GM13977 (cell line): ENCODE results near the gene DHX32.
"Not testable (repeated sequence)": the region's sequence is repeated elsewhere in the genome, so short reads cannot be mapped to it uniquely, and the experiment has no call there.

Experiments
- DNase-seq: peaks from one replicate; pipeline ENCODE4 v3.0.0; 2012; ENCODE audit warnings: low spot score
- in situ Hi-C: fragments of 300-500 bp; cut with MboI; formaldehyde crosslinking; loops from one replicate; pipeline ENCODE4 v1.12.0; 2022; ENCODE audit warnings: low sequenced_read_pairs, low pct_unique_long_range_greater_than_20kb, mixed read lengths, inconsistent platforms; ENCODE audit not compliant: unreplicated experiment
- TF ChIP-seq, protein P1 (sequence below): IDR thresholded peaks from 2 replicates; pipeline ENCODE4 v1.5.1; 2012; ENCODE audit warnings: mild to moderate bottlenecking, control low read depth; ENCODE audit not compliant: insufficient read depth; ENCODE audit errors: extremely low read depth, missing control alignments

The DHX32 gene

DNA sequence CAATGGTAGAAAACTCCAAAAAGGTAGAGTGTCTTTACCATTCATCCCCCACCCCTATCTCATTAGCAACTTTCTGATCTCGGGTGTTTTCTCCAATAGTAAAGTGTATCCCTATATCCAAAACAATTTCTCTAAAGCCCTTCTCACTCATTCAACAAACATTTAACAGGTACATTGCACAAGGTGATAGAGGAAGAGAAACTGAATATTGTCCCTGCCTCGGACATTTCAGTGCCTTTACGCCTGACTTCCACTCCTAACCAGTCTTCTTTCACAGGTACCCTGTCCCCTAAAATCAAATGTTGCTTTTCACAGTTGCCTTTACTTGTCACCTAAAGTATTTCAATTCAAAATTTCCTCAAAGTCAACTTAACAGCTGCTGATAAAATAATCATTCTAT is 13.1 kb upstream of the DHX32 start:
- DNase-seq, in situ Hi-C loops: not testable (repeated sequence)

DNA sequence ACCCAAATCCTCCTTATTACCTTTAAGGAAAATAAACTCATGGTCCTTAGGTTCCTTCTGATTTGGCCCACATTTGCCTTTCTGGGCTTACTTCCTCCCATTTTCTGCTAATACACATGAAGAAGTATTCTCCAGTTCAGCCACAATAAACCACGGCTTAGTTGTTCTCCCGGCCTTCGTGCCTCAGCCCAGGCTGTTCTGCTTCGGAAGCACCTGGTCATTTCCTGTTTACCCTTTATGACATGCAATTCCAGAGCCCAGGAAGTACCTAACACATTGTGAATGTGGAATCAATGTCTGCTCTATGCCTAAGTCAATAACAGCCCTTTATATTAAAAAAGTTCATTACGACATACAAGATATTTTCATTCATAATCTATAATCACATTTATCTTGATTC is 11.3 kb upstream of the DHX32 start:
- in situ Hi-C loops, DNase-seq: not testable (repeated sequence)

DNA sequence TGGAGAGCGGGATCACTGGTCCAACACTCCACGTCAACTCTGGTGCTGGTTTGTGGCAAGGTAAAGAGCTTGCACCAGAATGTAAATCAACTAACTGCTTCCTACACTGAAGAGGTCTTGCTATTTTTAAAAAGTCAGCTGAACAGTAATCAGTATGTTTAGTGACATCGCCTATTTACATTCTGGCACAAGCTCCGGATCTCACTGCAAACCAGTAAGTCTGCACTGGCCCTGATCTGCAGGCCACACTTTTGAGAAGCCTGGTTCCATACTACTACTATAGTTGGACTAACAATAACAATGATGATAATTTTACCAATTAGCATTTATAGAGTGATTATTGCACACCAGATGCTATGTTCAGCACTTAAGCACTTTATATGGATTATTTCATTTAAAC is 8.3 kb upstream of the DHX32 start:
- in situ Hi-C loops, DNase-seq: not testable (repeated sequence)

DNA sequence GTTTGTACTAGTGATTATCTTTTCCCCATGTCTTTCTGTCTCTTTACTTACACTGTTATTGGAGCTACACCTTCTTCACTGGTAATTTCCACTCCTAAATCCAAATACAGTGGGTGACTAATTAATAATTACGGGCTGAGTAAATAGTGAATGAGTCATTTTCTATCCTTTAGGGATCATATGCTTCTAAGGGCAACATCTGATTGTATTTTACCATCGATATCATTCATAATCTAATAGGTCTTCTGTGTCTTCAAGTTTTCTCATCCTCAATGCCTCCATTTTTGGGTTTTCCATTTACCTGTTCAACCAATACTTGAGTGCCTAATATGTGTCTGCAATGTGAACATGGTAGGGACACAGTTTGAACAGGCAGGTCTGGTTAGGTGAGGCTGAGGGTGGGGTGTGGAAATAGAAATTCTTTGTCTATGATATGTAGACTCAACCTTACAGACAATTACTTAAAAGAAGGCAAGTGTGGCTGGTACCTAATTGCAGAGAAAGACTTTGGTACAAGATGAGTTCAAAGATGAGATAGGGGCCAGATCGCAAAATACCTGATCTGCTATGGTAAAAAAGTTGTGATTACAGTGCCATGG is 5.9 kb upstream of the DHX32 start:
- DNase-seq = no peak
- in situ Hi-C loops = no loop called here
- TF ChIP-seq, protein P1, sequence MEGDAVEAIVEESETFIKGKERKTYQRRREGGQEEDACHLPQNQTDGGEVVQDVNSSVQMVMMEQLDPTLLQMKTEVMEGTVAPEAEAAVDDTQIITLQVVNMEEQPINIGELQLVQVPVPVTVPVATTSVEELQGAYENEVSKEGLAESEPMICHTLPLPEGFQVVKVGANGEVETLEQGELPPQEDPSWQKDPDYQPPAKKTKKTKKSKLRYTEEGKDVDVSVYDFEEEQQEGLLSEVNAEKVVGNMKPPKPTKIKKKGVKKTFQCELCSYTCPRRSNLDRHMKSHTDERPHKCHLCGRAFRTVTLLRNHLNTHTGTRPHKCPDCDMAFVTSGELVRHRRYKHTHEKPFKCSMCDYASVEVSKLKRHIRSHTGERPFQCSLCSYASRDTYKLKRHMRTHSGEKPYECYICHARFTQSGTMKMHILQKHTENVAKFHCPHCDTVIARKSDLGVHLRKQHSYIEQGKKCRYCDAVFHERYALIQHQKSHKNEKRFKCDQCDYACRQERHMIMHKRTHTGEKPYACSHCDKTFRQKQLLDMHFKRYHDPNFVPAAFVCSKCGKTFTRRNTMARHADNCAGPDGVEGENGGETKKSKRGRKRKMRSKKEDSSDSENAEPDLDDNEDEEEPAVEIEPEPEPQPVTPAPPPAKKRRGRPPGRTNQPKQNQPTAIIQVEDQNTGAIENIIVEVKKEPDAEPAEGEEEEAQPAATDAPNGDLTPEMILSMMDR = no peak

DNA sequence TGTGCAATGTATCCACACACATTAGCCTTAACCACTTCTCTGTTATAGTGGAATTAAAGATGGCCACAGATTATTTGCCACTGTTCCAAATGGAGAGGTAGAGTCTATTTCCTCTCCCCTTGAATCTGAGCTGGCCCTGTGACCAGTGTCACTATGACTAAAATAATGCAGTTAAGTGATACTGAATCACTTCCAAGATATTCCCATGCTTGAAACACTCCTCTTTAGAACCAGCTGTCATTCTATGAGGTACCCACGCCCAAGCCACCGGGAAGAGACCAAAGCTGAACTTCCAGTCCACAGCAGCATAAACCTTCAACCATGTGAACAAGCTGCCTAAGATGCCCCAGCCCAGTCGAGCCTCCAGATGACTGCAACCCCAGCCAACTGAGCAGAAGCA is 2.1 kb upstream of the DHX32 start:
- in situ Hi-C loops = no loop called here
- DNase-seq = no peak
- TF ChIP-seq, protein P1 = no peak

DNA sequence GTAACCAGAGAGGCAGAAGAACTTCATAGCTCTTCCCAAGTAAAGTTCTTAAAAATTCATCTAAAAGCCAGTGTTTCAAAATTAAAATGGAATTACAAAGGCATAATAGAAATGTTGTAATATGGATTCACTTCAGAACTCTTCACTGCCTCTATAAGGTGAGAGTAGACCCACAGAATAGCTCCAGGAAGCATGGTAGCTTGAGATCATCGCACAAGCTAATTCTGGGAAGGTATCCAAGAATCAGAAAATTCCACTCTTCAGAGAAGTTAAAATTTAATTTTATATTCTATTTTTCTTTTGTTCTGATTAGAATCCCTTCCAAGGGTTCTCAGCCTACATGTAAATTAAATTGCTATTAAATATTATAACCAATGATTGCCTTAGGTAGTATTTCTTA is 1.5 kb upstream of the DHX32 start:
- TF ChIP-seq, protein P1 = no peak
- in situ Hi-C loops = no loop called here
- DNase-seq = no peak

DNA sequence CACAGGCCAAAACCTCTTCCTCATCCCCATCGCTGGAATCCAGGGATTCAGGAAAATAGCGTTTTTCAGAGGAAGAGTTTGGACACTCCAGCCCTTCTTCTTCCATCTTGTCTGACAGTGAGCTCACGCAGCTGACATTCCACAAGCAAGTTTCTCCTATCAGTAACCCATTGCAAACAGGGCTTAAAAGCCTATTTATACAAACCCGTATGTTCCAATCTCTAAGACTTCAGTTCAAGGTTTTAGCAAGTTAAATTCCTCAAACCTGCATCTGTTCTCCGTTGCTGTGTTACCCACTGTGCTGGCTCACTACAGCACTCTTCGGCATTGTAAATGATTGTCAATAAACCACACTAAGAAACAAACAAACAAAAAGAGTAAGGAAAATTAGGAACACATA is 373 bp downstream of the DHX32 start:
- in situ Hi-C loops = no loop called here
- TF ChIP-seq, protein P1 = no peak
- no peak for DNase-seq

DNA sequence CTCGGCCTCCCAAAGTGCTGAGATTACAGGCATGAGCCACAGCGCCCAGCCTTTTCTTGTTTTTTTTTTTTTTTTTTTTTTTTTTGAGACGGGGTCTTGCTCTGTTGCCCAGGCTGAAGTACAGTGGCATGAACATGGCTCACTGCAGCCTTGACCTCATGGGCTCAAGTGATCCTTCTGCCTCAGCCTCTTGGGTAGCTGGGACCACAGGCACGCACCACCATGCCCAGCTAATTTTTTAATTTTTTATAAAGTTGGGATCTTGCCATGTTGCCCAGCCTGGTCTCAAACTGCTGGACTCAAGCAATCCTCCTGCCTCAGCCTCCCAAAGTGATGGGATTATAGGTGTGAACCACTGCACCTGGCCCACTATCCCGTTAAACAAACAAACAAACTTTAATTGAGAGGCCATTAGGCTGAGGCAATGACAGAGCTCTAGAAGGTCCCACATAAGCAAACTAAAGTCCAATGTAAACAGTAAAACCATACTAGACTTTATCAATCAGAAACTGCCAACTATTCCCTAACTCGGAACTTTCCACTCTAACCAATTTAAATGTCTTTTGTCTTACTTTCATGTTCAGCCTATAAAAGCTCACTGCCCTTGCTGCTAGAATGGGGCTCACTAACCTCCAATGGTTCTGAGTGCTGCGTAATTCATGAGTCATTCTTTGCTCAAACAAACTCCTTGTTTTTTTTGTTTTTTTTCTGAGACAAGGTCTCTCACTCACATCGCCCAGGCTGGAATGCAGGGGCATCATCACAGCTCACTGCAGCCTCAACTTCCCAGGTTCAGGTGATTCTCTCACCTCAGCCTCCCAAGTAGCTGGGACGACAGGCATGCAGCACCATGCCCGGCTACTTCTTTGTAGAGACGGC is 1.9 kb downstream of the DHX32 start:
- TF ChIP-seq, protein P1 = no peak
- no peak for DNase-seq
- in situ Hi-C loops = no loop called here
